Heart left ventricle (tissue), 13 donors: Measurements from ENCODE around the gene FREM2.

Experiments
- CTCF ChIP-seq, 12 donors: fragments of 200-600 bp; sonication (generic) in 4 of 12; IDR thresholded peaks; one replicate each; pipeline versions ENCODE4 v1.5.0 to v1.8.0; 2018 to 2022; ENCODE audit warnings: antibody characterized with exemption in 12 of 12, mild to moderate bottlenecking in 5 of 12
- POLR2A ChIP-seq, 2 donors: fragments of 450-650 bp; IDR thresholded peaks; one replicate each; pipeline ENCODE4 v1.6.1; 2017; ENCODE audit warnings: antibody characterized with exemption in 2 of 2, mild to moderate bottlenecking in 2 of 2, moderate library complexity in 2 of 2
- donor health status: ischemic (EF 13 %, LVEDD 7.1; RV severe dilation, severe dysfunction).
- donor health status: DM: no; HTN: yes; CAD: no.
- donor health status: DM: no; HTN: no; CAD: no.
- donor health status: ischemic (EF 25% LVEDD 6.9; RV normal size, moderate dysfunction).
- donor health status: ischemic (EF 25% LVEDD 5.7; RV mildly dilated, moderate dysfunction).
- donor health status: ischemic (EF 35%, LVEDD 5.7; RV mildly dilated, moderate dysfunction).
- donor health status: nonischemic (EF 11% LVEDD 7.7; RV severe dilation, severe dysfunction).
- donor health status: DM: yes; HTN: yes; CAD: no.
- donor health status: PGD.
- donor health status: ischemic (EF 29% LVEDD 5.4; RV normal size, mild dysfunction).
- donor health status: nonischemic (EF 23%, LVEDD 6.1; RV moderate dilation, normal function).

- TF ChIP-seq CTCF (IDR thresholded peaks at IDR 0.05), result no peak
- no peak for TF ChIP-seq POLR2A (IDR thresholded peaks at IDR 0.05)
Observed at GRCh38 chr13:38895075-38895474, 208.2 kb downstream of the FREM2 start.
